Colon (tissue), 2 donors: ENCODE data around the gene AUTS2.

Experiments
- FAIRE-seq: peaks from 2 replicates; lab custom pipeline; 2012; peaks lifted over from hg19 to GRCh38; lab: Jason Lieb, UNC
- donor health status: control.
- donor health status: control.

The AUTS2 gene

GRCh38 chr7:69859342-69859741 is 261.1 kb downstream of the AUTS2 start:
- no peak for FAIRE-seq

- no peak for FAIRE-seq
Observed at GRCh38 chr7:69860486-69860885, 262.2 kb downstream of the AUTS2 start.

- FAIRE-seq, result no peak
Observed at GRCh38 chr7:69860941-69861622, 262.8 kb downstream of the AUTS2 start.

GRCh38 chr7:69862413-69863064 is 264.3 kb downstream of the AUTS2 start:
- no peak for FAIRE-seq

GRCh38 chr7:69864274-69864673 is 266.0 kb downstream of the AUTS2 start:
- no peak for FAIRE-seq

GRCh38 chr7:69864822-69865221 is 266.5 kb downstream of the AUTS2 start:
- FAIRE-seq, result no peak

- no peak for FAIRE-seq
Observed at GRCh38 chr7:69868921-69869320, 270.6 kb downstream of the AUTS2 start.

GRCh38 chr7:69871213-69871885 is 273.1 kb downstream of the AUTS2 start:
- no peak for FAIRE-seq

- no peak for FAIRE-seq
Observed at GRCh38 chr7:69871886-69872569, 273.8 kb downstream of the AUTS2 start.

GRCh38 chr7:69873512-69873911 is 275.2 kb downstream of the AUTS2 start:
- no peak for FAIRE-seq

- FAIRE-seq, result no peak
Observed at GRCh38 chr7:69878015-69878414, 279.7 kb downstream of the AUTS2 start.

GRCh38 chr7:69878591-69878990 is 280.3 kb downstream of the AUTS2 start:
- FAIRE-seq, result no peak

- FAIRE-seq, result no peak
Observed at GRCh38 chr7:69879989-69880388, 281.7 kb downstream of the AUTS2 start.

GRCh38 chr7:69880840-69881239 is 282.6 kb downstream of the AUTS2 start:
- FAIRE-seq, result no peak

- FAIRE-seq, result no peak
Observed at GRCh38 chr7:69882269-69882668, 284.0 kb downstream of the AUTS2 start.

GRCh38 chr7:69883399-69883891 is 285.2 kb downstream of the AUTS2 start:
- FAIRE-seq, result no peak

GRCh38 chr7:69885431-69885830 is 287.2 kb downstream of the AUTS2 start:
- FAIRE-seq, result no peak

GRCh38 chr7:69889338-69889975 is 291.2 kb downstream of the AUTS2 start:
- no peak for FAIRE-seq

GRCh38 chr7:69889976-69890351 is 291.7 kb downstream of the AUTS2 start:
- no peak for FAIRE-seq

- FAIRE-seq, result no peak
Observed at GRCh38 chr7:69892790-69893189, 294.5 kb downstream of the AUTS2 start.

- no peak for FAIRE-seq
Observed at GRCh38 chr7:69893906-69894305, 295.6 kb downstream of the AUTS2 start.

- FAIRE-seq, result no peak
Observed at GRCh38 chr7:69895446-69895845, 297.2 kb downstream of the AUTS2 start.
